NCI-H748 (cell line): ENCODE results near the gene CHST8.

Source experiments
- DNase-seq: peaks from one replicate; lab custom pipeline; 2025; ENCODE audit not compliant: unreplicated experiment; lab: John Stamatoyannopoulos, UW

The CHST8 gene

DNA sequence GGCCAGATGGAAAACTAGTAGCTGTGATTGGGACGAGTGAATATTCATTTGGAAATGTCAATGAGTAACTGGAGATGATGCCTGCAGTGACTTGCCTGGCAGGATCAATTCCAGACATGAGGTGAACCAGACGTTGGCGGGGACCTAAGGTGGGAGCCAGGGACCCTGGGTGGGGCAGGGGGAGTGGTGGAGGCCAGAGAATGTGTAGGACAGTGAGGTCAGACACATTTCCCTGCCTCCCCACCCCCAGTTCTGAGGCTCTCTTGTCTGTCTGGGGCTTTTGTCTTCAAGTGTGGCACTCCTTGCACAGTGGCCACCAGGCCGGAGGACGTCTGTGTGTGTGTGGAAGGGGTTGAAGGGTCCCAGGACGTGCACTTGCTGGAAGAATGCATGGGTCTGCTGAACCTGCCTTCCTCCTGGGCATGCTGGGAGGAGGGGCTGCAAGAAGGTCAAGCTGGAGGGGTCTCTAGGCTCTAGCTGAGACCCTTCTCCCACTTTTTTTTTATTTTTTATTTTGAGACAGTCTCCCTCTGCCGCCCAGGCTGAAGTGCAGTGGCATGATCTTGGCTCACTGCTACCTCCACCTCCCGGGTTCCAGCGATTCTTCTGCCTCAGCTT, 51.6 kb downstream of the CHST8 start:
- DNase-seq: no peak

GRCh38 chr19:33673996-33674625, 52.4 kb downstream of the CHST8 start:
- peak; percentile 30 for DNase-seq

GRCh38 chr19:33674626-33675367, 53.0 kb downstream of the CHST8 start:
- DNase-seq: no peak

DNA sequence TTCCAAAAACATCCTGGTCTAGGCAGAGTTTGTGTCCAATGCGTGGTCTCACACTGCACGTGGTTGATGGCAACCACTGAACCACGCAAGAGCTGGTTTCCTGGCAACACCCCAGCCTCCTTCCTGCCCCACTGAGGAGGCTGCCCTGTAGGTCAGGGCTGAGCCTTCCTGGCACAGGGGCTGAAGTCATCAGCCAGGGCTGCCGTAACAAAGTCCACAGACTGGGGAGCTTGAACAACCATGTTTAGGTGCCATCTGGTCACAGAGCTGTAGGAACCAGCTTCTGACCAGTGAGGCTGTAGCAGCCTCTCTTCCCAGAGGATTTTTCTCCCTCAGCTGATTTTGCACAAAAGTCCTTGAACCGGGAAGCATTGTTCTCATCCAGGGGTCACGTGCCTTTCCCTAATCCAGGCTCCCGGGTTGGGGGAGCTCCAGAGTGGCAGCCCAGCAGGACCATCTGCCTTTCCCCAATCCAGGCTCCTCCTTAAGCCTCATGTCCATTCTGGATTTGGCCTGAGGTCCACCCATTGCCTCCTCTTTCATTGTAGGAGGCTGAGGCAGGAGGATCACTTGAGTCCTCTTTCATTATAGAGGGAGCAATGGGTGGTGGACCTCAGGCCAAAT, 53.9 kb downstream of the CHST8 start:
- no peak for DNase-seq

DNA sequence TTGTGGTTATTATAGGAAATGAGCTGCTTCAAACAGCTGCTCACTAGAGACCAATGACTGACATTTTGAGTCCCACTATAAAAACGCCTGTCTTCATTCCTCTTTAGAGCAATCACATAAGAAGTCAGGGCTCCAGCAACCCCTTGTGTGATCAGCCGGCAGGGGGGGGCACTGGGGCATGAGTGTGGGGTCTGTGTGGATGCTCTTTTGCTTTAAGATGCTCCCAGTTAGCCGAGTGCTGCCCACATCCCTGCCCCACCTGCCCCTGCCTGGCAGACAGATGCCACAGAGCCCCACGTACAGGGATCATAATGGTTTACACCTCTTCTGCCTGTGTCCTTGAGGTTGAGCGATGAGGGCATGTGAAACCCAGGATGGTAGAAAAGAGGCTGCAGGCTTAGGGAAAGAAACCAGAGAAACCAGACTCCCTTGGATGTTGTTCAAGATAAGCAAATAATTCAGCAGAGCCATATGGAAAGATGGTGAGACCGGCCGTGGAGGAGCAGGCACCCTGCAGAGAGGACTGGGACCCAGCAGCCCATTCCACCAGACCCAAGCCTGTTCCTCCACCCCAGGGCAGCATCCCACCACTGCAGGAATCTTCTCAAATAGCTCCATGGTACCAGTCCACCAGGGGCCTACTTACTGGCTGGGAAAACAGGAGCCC, 55.4 kb downstream of the CHST8 start:
- DNase-seq: no peak

DNA sequence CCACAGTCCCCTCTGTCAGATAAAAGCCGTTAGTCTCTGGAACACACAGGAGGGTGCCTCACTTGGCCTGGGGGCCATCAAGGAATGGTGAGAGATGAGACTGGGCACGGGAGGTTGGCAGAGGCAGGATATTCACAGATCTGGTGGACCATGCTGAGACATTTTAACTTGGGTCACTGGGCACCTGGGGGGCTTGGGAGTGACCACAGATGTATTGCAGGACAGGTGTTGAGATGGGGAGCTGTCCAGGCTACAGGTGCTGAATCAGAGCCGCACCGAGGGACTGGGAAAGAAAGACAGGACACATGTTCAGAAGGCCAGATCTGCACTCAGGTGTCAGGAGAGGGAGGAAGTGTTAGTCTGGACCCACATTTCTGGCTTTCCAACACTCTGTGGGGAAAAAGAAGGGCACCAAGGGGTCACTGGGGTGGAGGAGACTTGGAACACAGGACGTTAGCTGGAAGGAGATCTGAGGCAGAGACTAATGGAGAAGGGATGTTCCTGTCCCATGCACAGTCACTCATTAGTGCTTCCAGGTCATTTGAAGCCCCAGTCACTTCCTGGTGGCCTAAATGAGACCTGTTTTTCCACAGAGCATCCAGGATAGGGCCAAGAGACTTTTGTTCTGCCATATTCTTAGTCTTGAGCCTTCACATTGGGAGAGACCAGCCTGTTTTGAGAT, 56.1 kb downstream of the CHST8 start:
- DNase-seq: no peak

- DNase-seq: peak; percentile 66
These were observed 57.2 kb downstream of the CHST8 start for GRCh38 chr19:33678796-33679585.

GRCh38 chr19:33679696-33680095, 57.9 kb downstream of the CHST8 start:
- no peak for DNase-seq

- DNase-seq: no peak
These were observed 59.4 kb downstream of the CHST8 start for GRCh38 chr19:33681081-33681680.

DNA sequence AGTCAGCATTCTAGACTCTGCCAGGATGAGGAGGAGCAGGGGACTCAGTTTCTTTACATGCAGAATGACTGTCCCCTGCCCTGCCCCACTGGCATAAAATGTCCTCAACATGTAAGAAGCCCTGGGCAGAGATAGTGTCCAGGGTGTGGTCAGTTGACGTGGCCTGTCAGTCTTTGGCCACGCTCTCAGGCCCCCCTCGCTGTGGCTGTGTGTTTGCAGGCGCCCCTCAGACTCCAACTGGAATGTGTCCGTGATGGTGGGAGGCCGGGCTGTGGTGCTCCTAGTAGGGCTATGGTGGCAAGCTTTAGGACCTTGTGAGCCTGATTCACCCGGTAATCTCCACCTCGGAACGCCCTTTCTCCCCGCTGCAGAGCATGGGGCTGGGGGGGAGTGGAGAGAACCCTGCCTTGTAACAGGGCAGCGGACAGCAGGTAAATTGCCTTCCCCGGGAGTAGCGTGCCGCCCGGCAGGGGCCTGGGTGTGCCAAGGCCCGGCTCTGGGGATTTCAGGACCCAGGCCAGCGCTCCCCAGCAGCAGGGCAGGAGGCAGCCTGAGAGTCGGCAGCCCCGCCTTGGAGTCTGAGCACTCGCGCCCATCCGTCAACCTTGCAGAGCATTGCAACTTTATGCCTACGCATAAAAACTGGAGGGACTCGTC, 62.3 kb downstream of the CHST8 start:
- DNase-seq: peak; percentile 66

DNA sequence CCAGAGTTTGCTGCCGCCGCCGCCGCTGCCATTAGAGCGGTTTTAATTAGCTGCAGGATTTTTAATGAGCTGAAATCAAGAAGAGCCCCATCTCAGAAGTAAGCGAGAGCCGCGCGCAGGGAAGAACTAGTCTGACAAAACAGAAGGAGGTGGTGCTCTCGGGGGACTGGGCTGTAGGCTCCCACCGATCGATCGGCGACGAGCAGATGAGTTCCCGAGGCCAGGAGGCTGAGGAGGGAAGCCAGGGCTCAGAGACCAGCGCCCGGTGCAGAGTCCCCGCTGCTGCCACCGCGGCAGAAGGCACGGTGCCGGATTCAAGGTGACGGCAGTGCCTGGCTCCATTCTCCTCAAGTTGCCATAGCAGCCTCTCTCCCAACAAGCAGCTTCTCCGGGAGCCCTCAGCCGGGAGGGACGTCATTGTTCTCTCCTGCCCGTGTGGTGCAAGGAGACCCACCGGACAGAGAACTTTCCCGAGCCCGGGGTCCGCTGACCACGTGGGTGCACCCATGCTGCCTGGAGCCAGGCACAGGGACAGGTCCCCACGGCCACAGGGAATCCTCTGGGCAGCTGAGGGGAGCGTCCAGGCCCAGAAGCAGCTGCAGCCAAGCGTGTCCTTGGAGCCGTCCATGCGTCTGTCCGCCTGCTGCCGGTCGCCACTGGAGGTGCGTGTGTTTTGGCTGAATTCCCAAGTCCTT, 62.9 kb downstream of the CHST8 start:
- peak; percentile 79 for DNase-seq

DNA sequence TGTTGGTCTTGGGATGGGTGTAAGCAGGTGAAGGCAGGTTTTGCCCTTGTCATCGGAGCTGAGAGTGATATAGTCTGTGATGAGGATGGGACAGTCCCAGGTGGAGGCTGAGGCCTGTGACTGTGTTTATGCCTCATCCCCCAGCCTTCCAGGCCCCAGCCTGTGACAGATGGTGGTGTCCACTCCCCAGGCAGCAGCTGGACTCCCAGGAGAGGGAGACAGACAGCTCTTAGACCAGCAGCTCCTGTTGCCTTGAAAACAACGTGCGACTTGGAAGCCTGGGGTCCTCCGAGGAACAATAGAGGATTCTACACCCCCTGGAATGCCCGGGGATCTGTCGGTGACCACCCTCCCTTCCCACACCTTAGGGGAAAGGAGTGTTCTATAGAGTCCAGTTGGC, 63.8 kb downstream of the CHST8 start:
- no peak for DNase-seq

DNA sequence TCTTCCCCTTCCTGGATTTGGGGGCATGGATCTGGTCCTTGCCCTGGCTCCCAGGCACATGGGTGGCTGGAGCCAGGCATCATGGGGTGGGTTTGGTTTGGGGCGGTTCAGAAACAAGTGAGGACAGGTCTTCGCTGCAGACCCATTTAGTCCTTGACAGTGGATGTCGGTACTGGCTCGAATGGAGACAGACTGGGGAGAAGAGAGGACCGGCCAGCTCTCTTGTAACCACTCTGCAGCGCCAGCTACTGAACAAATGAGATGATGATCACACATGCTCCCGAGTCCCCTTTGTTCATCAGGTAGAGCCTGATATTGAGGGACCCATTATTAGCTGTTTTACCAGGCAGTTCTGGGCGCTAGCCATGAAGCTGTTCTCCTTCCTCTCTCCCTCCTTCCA, 64.5 kb downstream of the CHST8 start:
- DNase-seq: no peak

- DNase-seq: no peak
These were observed 65.1 kb downstream of the CHST8 start for GRCh38 chr19:33686687-33687480.

- DNase-seq: no peak
These were observed 65.9 kb downstream of the CHST8 start for GRCh38 chr19:33687481-33688170.

DNA sequence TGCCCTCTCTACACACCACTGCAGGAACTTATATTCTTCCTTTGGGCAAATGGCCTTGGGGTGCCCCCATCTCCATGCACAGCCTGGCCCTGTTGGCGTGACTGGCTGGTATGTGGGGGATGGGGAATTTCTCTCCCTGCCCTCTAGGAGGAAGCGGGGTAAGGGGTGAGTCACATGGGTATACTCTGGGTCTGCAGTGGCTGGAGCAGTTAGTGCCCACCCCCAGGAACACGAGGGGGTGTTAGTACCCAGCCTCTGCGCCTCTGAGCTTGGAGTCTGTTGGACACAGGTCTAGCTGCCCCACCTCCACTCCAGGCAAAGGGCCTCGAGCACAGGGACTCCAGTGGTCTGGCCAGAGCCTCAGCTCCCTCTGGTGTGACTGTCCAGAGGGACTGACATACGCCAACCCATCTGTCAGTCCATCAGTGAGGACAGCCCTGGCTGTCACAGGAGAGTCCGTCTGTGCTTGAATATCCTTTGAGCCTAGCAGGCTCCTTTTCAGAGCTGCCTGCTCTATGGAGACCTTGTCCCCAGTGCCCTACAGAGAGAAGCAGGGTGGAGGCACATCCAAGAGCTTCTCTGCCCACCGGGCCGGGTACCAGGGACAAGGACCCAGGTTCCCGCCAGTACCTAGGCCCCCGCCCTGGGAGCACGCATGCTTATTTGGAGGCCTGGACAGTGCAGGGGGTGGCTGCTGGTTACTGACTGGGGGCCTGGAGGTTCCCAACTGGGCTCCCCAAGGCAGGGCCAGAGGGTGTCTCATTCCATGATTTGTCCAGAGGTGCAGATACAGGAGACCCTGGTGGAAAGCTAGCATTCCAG, 66.6 kb downstream of the CHST8 start:
- DNase-seq: no peak
